OCI-LY7 (cell line): Measurements from ENCODE around the gene ITGA2. TPM values are rescaled to one million over a fixed set of nuclear protein-coding genes. Genes with fewer than 3 reads are reported as not detected.

Experiments used
- BruUV-seq: library from RNA; stranded (reverse); fragments of 400-500 nt; replicated peaks from 2 replicates; lab custom pipeline; 2021; lab: Mats Ljungman, UMichigan
- CTCF ChIA-PET: fragments of 300-600 bp; sonication (Branson Sonifier 250); formaldehyde crosslinking; loops from one replicate; lab custom pipeline; 2022; ENCODE audit warnings: antibody characterized with exemption; ENCODE audit not compliant: unreplicated experiment; lab: Charles Lee
- POLR2A ChIA-PET: fragments of 300-600 bp; sonication (Branson Sonifier 250); formaldehyde crosslinking; loops from one replicate; lab custom pipeline; 2022; ENCODE audit warnings: antibody characterized with exemption; lab: Charles Lee
- DNase-seq: peaks from one replicate; pipeline ENCODE4 v3.0.0-alpha.2; 2015; ENCODE audit warnings: low spot score
- H2AFZ ChIP-seq: fragments of 200-600 bp; sonication (generic), shearing (Covaris generic); 2 replicates; pipeline ENCODE4 v1.6.1; 2014; ENCODE audit warnings: mild to moderate bottlenecking, antibody characterized with exemption, low read length, moderate library complexity
- H3K27ac ChIP-seq: fragments of 200-600 bp; sonication (generic); 2 replicates; pipeline ENCODE4 v1.5.1; 2014; ENCODE audit warnings: mixed run types, low read depth, mild to moderate bottlenecking, moderate library complexity, low read length, inconsistent platforms; ENCODE audit not compliant: poor library complexity, severe bottlenecking
- H3K36me3 ChIP-seq: fragments of 200-600 bp; sonication (generic); 2 replicates; pipeline ENCODE4 v1.6.1; 2014; ENCODE audit warnings: mild to moderate bottlenecking, antibody characterized with exemption, low read length, moderate library complexity, mixed read lengths; ENCODE audit not compliant: insufficient read depth
- H3K4me1 ChIP-seq: fragments of 200-600 bp; sonication (generic); 2 replicates; pipeline ENCODE4 v1.5.1; 2014; ENCODE audit warnings: mild to moderate bottlenecking, low read length; ENCODE audit not compliant: insufficient read depth, poor library complexity, severe bottlenecking
- H3K4me2 ChIP-seq: fragments of 200-600 bp; sonication (generic); 2 replicates; pipeline ENCODE4 v1.6.1; 2014; ENCODE audit warnings: mild to moderate bottlenecking, low read length
- H3K4me3 ChIP-seq: fragments of 200-600 bp; sonication (generic); 2 replicates; pipeline ENCODE4 v1.5.1; 2014; ENCODE audit warnings: mild to moderate bottlenecking, low read depth, low read length; ENCODE audit not compliant: poor library complexity, severe bottlenecking
- H3K79me2 ChIP-seq: fragments of 200-600 bp; sonication (generic); 2 replicates; pipeline ENCODE4 v1.6.1; 2016; ENCODE audit warnings: low read depth, mild to moderate bottlenecking, low read length, moderate library complexity, mixed read lengths; ENCODE audit not compliant: insufficient read depth
- H3K9me2 ChIP-seq: fragments of 200-600 bp; sonication (generic); 2 replicates; pipeline ENCODE4 v1.6.1; 2016; ENCODE audit warnings: mild to moderate bottlenecking, low read length, mixed read lengths; ENCODE audit not compliant: insufficient read depth
- H3K9me3 ChIP-seq: fragments of 200-600 bp; sonication (generic); 2 replicates; pipeline ENCODE4 v1.6.1; 2014; ENCODE audit warnings: mild to moderate bottlenecking, mixed run types, low read length, mixed read lengths
- H4K20me1 ChIP-seq: fragments of 200-600 bp; sonication (generic); 2 replicates; pipeline ENCODE4 v1.6.1; 2014; ENCODE audit warnings: mild to moderate bottlenecking, antibody characterized with exemption, low read length, moderate library complexity, mixed read lengths; ENCODE audit not compliant: insufficient read depth
- CTCF ChIP-seq: fragments of 200-600 bp; sonication (generic); conservative IDR thresholded peaks from 2 replicates; pipeline ENCODE4 v1.5.1; 2014; ENCODE audit warnings: mild to moderate bottlenecking, antibody characterized with exemption, low read length, moderate library complexity, mixed read lengths
- EZH2phosphoT487 ChIP-seq: fragments of 200-600 bp; sonication (generic); IDR thresholded peaks from 2 replicates; pipeline ENCODE4 v1.6.1; 2018; ENCODE audit warnings: low read depth, borderline replicate concordance, mild to moderate bottlenecking, mixed run types, antibody characterized with exemption, low read length, moderate library complexity, mixed read lengths
- intact Hi-C: fragments of 100-400 bp; cut with micrococcal nuclease; formaldehyde crosslinking; loops from one replicate; pipeline ENCODE4 v1.10.0; 2022; ENCODE audit not compliant: unreplicated experiment
- total RNA-seq, 2 experiments: library from RNA; depleted of rRNA in 1 of 2; stranded (reverse); fragments of >200 nt in 1 of 2; shearing (Covaris generic) in 1 of 2; gene quantifications; 2 replicates each; pipeline ENCODE4 v1.2.3, GENCODE V29; 2014 to 2022

Gene ITGA2
- total RNA-seq, 2 experiments from 2014 or later = not detected

GRCh38 chr5:53112909-53113308, 123.8 kb downstream of the ITGA2 start:
- H3K9me3 ChIP-seq = peaks cover 5% of the 10 kb centered on the region; the same call in 1 of the 2 replicates

GRCh38 chr5:53113947-53114346, 124.8 kb downstream of the ITGA2 start:
- ChIA-PET CTCF (no interaction called here), POLR2A (no interaction called here)
- no peaks in the 10 kb centered on the region; the same call in 1 of the 2 replicates for H3K79me2 ChIP-seq
- no peak overlapping the region for H2AFZ ChIP-seq
- H3K36me3 ChIP-seq = no peaks in the 10 kb centered on the region
- TF ChIP-seq CTCF = no peak
- TF ChIP-seq EZH2phosphoT487 = no peak
- H4K20me1 ChIP-seq = no peaks in the 10 kb centered on the region
- intact Hi-C loops = no loop called here
- H3K27ac ChIP-seq = no peak overlapping the region
- H3K9me3 ChIP-seq = peaks cover 5% of the 10 kb centered on the region; the same call in 1 of the 2 replicates
- H3K4me3 ChIP-seq = no peak overlapping the region
- no peaks in the 10 kb centered on the region for H3K9me2 ChIP-seq
- no peak overlapping the region for H3K4me2 ChIP-seq
- no TSS peak for BruUV-seq
- peaks cover 6% of the 10 kb centered on the region for H3K4me1 ChIP-seq
- no peak for DNase-seq

More at GRCh38 chr5:53112909-53113308, 123.8 kb downstream of the ITGA2 start:
- Histone ChIP-seq H3K4me1 (peaks cover 16% of the 10 kb centered on the region), H4K20me1 (no peaks in the 10 kb centered on the region), H3K9me2 (no peaks in the 10 kb centered on the region), H2AFZ (no peak overlapping the region), H3K4me3 (no peak overlapping the region), H3K27ac (no peak overlapping the region), H3K4me2 (no peak overlapping the region), H3K79me2 (no peaks in the 10 kb centered on the region; the same call in 1 of the 2 replicates), H3K36me3 (no peaks in the 10 kb centered on the region)
- no peak for DNase-seq
- intact Hi-C loops = no loop called here
- ChIA-PET CTCF (no interaction called here), POLR2A (interaction anchor here (1.3 kb wide), 1 partner anchor 10 kb away, joined by 4 read pairs; no protein-coding TSS in a partner anchor)
- no peak for TF ChIP-seq EZH2phosphoT487
- no peak for TF ChIP-seq CTCF
- BruUV-seq = no TSS peak

GRCh38 chr5:53114988-53115387, 125.8 kb downstream of the ITGA2 start:
- peaks cover 5% of the 10 kb centered on the region; the same call in 1 of the 2 replicates for H3K9me3 ChIP-seq
- H4K20me1 ChIP-seq = no peaks in the 10 kb centered on the region
- H3K27ac ChIP-seq = no peak overlapping the region
- DNase-seq = no peak
- no peaks in the 10 kb centered on the region for H3K79me2 ChIP-seq
- no TSS peak for BruUV-seq
- H2AFZ ChIP-seq = no peak overlapping the region
- CTCF ChIA-PET = no interaction called here
- H3K4me1 ChIP-seq = peaks cover 4% of the 10 kb centered on the region
- no peaks in the 10 kb centered on the region for H3K9me2 ChIP-seq
- intact Hi-C loops = no loop called here
- POLR2A ChIA-PET = interaction anchor here (0.6 to 0.7 kb wide), 2 partner anchors 26 to 241 kb away, joined by 3 read pairs; no protein-coding TSS in a partner anchor
- TF ChIP-seq CTCF = peak; percentile 52; the same call in 1 of the 2 replicates
- TF ChIP-seq EZH2phosphoT487 = no peak
- H3K4me3 ChIP-seq = no peak overlapping the region
- no peaks in the 10 kb centered on the region for H3K36me3 ChIP-seq
- no peak overlapping the region for H3K4me2 ChIP-seq
